Stimulated activated CD4-positive, alpha-beta T cell treated with anti-CD3 and anti-CD28 coated beads, Interleukin-2, amount 100 ng/mL, for 48 hours (primary cell): ENCODE results near the gene PHLPP1.
"Not testable (repeated sequence)": the region's sequence is repeated elsewhere in the genome, so short reads cannot be mapped to it uniquely, and the experiment has no call there.

Source experiments
- DNase-seq, 2 donors: peaks; one replicate each; pipeline ENCODE4 v3.0.0-alpha.2; 2020

The PHLPP1 gene

GRCh38 chr18:62776024-62776570, 60.8 kb downstream of the PHLPP1 start:
- no peak for DNase-seq

- no peak for DNase-seq
Measured at GRCh38 chr18:62777814-62778213, 62.5 kb downstream of the PHLPP1 start.

- DNase-seq, result no peak
Measured at GRCh38 chr18:62778976-62779869, 63.9 kb downstream of the PHLPP1 start.

GRCh38 chr18:62781262-62781661, 65.9 kb downstream of the PHLPP1 start:
- no peak for DNase-seq

- no peak for DNase-seq
Measured at GRCh38 chr18:62781893-62782292, 66.6 kb downstream of the PHLPP1 start.

- DNase-seq, result no peak
Measured at GRCh38 chr18:62784338-62784965, 69.1 kb downstream of the PHLPP1 start.

- no peak for DNase-seq
Measured at GRCh38 chr18:62784966-62785413, 69.6 kb downstream of the PHLPP1 start.

- no peak for DNase-seq
Measured at GRCh38 chr18:62786689-62787088, 71.3 kb downstream of the PHLPP1 start.

GRCh38 chr18:62788111-62788510, 72.8 kb downstream of the PHLPP1 start:
- no peak for DNase-seq

GRCh38 chr18:62788876-62789275, 73.5 kb downstream of the PHLPP1 start:
- no peak for DNase-seq

- no peak for DNase-seq
Measured at GRCh38 chr18:62790871-62791772, 75.8 kb downstream of the PHLPP1 start.

- DNase-seq, result no peak
Measured at GRCh38 chr18:62792016-62792415, 76.7 kb downstream of the PHLPP1 start.

GRCh38 chr18:62795813-62796212, 80.5 kb downstream of the PHLPP1 start:
- DNase-seq, result no peak

GRCh38 chr18:62796216-62796621, 80.9 kb downstream of the PHLPP1 start:
- DNase-seq, result no peak

- DNase-seq, result no peak
Measured at GRCh38 chr18:62797329-62797728, 82.0 kb downstream of the PHLPP1 start.

- DNase-seq, result no peak
Measured at GRCh38 chr18:62799977-62800376, 84.6 kb downstream of the PHLPP1 start.

GRCh38 chr18:62802523-62802922, 87.2 kb downstream of the PHLPP1 start:
- no peak for DNase-seq

GRCh38 chr18:62807396-62807795, 92.1 kb downstream of the PHLPP1 start:
- no peak for DNase-seq

- no peak for DNase-seq
Measured at GRCh38 chr18:62808123-62808522, 92.8 kb downstream of the PHLPP1 start.

GRCh38 chr18:62809445-62809844, 94.1 kb downstream of the PHLPP1 start:
- DNase-seq, result not testable (repeated sequence)

GRCh38 chr18:62809900-62810299, 94.6 kb downstream of the PHLPP1 start:
- no peak for DNase-seq

- DNase-seq, result no peak
Measured at GRCh38 chr18:62810682-62811081, 95.3 kb downstream of the PHLPP1 start.

GRCh38 chr18:62811674-62812073, 96.3 kb downstream of the PHLPP1 start:
- DNase-seq, result no peak
